ACHN (cell line): ENCODE measurements around the gene XRCC5.
"Not testable (repeated sequence)": the region's sequence is repeated elsewhere in the genome, so short reads cannot be mapped to it uniquely, and the experiment has no call there.

Experiments used
- DNase-seq: peaks from one replicate; pipeline ENCODE4 v3.0.0-alpha.2; 2015
- in situ Hi-C: cut with HindIII; loops from 2 replicates; pipeline ENCODE4 v1.10.0; 2017; ENCODE audit warnings: low sequenced_read_pairs, low pct_ligation_motif_present, low pct_unique_long_range_greater_than_20kb

Gene XRCC5

DNA sequence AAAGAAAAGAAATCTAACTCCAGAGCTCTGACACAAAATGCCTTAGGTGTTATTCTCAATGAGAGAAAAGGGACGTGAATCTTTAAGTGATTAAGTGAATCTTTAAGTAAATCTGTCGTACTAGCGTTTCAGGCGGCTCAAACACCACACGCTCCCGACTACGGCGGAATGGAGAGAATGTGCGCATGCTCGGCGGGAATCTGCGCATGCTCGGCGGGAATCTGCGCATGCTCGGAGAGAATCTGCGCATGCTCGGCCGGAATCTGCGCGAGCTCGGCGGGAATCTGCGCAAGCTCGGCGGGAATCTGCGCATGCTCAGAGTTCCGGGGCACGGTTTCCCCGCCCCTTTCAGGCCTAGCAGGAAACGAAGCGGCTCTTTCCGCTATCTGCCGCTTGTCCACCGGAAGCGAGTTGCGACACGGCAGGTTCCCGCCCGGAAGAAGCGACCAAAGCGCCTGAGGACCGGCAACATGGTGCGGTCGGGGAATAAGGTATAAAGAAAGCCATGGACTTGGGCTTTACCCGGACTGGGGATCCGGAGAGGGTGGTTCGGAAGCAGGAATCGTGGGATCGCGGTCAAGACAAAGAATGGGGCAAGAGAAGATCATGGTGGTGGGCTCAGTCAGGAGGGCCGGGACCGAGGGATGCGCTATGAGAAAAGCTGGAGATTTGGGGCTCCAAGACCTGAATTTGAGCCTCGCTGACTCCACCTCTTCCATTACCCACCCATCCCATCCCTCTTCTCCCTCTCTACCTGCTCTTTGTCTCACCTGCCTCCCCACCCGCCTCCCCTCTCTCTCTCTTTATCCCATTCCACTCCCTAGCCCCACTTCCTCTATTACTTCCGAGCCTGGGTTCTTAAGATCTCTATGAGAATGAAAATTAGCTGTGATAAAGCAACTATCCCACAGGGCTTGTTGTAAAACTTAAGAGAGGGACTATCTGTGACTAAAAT lies at the start of gene XRCC5:
Gene XRCC5, plus strand, starts transcription at position 382 of the 955 bp plus-strand sequence. Its CDS starts 89 bp downstream, at position 471.
- in situ Hi-C loops: no loop called here
- DNase-seq: peak; percentile 97

- in situ Hi-C loops: no loop called here
- peak; percentile 22 for DNase-seq
These were observed 45.0 kb upstream of the XRCC5 start for GRCh38 chr2:216064014-216064630.

DNA sequence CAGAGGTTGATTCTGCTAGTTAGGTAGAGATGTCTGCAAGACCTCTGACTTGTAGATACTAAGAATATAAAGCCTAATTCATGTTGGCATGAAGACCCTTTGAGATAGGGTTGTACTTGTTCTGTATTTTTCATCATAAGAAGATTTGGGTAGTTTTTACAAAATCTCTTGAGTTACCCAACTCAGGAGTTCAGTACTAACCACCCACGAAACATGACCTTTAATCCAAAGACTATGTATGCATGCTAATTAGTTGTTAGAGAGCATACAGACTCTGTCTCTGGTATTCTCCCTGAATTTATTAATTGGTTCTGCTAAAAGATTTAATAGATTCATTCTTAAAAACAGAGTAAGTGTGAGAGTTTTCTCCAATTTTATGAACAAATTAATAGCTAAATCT lies 44.5 kb upstream of the XRCC5 start:
- in situ Hi-C loops: no loop called here
- DNase-seq: no peak

- DNase-seq: peak; percentile 46
- in situ Hi-C loops: no loop called here
These were observed 42.9 kb upstream of the XRCC5 start for GRCh38 chr2:216066230-216066629.

GRCh38 chr2:216069028-216069427 lies 40.1 kb upstream of the XRCC5 start:
- in situ Hi-C loops: no loop called here
- DNase-seq: no peak

DNA sequence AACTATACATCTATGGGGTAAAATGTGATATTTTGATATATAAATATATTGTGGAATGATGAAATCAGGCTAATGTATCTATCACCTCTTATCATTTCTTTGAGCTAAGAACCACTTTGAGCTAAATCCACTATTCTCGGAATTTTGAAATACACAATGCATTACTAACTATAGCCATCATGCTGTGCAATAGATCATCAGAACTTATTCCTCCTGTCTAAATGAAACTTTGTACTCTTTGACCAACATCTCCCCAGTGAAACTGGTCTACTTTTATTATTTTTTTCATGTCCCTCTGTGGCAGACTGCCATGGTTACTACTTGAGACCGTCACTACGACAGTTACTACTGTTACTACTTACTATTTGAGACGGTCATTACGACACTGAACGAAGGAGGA lies 39.0 kb upstream of the XRCC5 start:
- DNase-seq: no peak
- in situ Hi-C loops: no loop called here

DNA sequence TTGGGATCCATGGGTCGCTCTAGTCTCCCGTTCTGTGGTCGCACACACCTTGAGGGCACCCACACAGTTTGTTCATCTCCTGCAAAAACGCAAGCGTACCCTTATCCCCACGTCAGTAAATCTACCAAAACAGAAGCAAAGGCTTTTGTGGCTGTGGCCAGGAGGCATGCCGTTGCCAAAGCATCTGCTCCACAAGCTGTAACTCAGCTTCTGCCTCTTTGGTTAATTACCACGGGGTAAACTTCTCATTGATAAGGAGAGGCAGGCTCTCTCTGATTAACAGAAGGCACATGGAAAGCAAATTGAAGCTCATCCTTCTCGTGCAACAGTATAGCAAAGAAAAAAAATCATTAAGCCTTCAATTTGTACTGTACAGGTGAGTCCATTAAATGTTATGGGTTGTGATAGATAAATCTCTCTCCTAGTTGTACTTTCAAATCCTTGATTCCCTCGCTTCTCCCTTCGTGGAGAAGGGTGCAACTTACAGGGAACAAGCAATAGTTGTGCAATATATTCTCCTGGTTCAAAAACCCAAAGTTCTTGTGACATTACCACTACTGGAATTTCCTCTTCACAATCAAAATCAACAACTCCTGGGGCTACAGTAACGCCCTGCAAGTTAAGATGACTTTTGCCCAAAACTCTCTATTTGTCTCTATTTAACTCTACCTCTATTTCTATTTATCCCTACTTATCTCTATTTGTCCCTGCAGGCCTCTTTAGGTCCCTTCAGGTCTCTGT lies 37.9 kb upstream of the XRCC5 start:
- in situ Hi-C loops: no loop called here
- no peak for DNase-seq

- DNase-seq: no peak
- in situ Hi-C loops: no loop called here
These were observed 36.7 kb upstream of the XRCC5 start for GRCh38 chr2:216072473-216072872.

DNA sequence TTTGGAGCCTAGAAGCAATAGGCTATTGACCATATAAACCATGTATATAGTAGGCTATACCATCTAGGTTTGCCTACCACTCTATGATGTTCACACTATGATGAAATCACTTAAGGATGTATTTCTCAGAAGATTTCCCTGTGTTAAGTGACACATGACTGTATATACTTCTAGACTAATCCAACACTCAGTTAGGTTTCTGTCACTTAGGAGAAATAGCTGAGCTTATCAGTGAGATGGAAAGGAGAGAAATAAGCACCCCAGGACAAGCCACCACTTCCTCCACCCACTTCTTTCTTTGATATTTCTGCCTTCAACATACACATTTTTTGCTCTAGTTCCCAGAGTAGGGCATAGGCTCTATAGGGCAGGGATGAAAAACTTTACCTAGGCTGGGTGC lies 35.4 kb upstream of the XRCC5 start:
- in situ Hi-C loops: no loop called here
- no peak for DNase-seq

DNA sequence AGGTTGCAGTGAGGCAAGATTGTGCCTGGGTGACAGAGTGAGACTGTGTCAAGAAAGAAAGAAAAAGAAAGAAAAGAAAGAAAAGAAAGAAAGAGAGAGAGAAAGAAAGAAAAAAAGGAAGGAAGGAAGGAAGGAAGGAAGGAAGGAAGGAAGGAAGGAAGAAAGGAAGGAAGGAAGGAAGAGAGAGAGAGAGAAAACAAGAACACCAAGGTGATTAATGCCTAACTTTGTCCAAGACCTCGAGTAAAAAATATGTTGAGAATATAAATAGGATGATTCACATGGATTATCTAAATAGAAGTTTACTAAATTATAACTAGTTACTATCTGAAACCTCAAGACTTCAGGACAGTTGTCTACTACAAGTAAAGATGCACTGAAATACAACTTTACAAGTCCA lies 34.8 kb upstream of the XRCC5 start:
- DNase-seq: no peak
- in situ Hi-C loops: no loop called here

DNA sequence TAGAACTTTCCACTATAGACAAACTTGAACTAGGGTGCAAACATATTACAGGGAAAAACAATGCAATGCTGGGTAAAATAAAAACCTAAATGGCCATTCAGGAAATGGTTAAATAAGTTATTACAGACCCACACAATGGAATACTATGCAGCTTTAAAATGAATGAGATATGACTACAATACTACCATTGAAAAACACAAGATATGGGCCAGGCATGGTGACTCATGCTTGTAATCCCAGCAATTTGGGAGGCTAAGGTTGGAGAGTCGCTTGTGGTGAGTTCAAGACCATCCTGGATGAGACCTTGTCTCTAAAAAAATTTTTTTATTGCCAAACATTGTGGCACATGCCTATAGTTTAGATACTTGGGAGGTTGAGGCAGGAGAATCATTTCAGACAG lies 34.4 kb upstream of the XRCC5 start:
- DNase-seq: no peak
- in situ Hi-C loops: no loop called here

- in situ Hi-C loops: no loop called here
- no peak for DNase-seq
These were observed 33.4 kb upstream of the XRCC5 start for GRCh38 chr2:216075510-216076485.

- DNase-seq: no peak
- in situ Hi-C loops: no loop called here
These were observed 30.4 kb upstream of the XRCC5 start for GRCh38 chr2:216078776-216079175.

- DNase-seq, in situ Hi-C loops: not testable (repeated sequence)
These were observed 29.1 kb upstream of the XRCC5 start for GRCh38 chr2:216080048-216080447.

DNA sequence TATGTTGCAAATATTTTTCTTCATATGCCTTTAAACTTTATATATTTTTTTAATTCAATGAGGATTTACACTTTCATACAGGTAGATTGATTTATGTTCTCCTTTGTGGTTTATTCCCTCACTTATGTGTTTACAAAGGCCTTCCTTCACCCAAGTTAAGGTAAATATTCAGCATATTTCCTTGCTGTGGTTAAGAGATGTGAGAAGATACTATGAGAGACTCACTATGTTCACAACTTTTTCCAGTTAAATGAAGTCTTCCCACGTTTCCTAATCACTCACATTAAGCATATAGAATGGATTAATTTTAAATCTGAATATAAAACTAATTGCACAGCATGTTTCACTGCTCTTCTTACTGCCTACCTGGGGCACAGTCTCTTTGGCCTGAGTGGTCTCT lies 28.1 kb upstream of the XRCC5 start:
- in situ Hi-C loops: no loop called here
- no peak for DNase-seq

DNA sequence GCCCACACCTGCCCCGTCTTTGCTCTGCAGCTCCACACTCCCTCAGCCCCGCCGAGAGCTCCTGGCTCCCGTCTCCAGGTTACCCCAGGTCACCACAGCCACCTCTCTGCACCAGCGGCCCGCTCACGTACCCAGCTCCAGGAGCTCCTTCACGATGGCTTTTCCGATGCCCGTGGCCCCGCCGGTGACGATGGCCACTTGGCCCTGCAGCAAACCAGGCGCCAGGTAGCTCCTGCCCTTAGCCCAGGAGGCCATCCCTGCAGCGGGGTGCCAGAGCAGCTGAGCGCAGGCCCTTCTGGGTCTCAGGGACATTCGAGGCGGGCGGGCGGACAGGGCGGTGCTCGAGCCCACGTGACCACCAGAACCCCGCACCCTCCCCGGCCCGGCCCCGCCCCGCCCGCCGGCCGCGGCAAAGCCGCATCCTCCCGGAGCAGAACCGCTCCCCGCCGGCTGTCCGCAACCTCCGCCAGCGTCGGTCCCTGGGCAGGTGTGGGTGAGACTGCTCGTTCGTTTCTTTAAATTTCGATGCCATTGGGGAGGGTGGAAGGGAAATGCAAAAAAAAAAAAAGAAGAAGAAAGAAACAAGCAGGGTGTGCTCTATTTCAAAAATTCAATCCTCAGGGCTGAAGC lies 27.5 kb upstream of the XRCC5 start, which contains the start of the genes PECR and TMEM169:
Gene PECR, minus strand, starts transcription at position 323 of the 630 bp plus-strand sequence. Its CDS starts 68 bp downstream, at position 255.
Gene TMEM169, plus strand, starts transcription at position 433 of the 630 bp plus-strand sequence. CDS start 14,045 bp downstream, outside the sequence.
- DNase-seq: peak; percentile 72
- in situ Hi-C loops: no loop called here

- in situ Hi-C loops: no loop called here
- no peak for DNase-seq
These were observed 26.9 kb upstream of the XRCC5 start for GRCh38 chr2:216082117-216082711.
